NCI-H187 (cell line): ENCODE data around the gene CTXN2.

Experiments used
- DNase-seq, 2 experiments: peaks; one replicate each; lab custom pipeline; 2025; lab: John Stamatoyannopoulos, UW

The CTXN2 gene

DNA sequence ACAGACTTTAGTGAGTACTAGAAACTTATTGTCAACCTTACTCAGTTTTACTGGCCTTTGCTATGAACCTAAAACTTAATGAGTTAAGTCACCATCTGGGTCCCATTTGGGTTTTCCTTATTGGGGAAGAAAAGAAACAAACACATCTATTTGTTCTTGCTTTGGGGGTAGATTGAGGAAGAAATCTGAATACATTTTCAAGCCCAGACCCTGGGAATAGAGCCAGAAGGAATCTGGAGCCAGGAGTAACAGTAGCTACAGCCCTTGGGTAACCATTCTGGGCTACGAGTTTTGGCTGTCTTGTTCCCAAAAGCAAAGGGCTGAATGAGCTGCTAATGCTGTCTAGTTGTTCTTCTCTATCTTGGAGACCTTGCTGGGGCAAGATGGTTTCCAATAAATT is 31.2 kb downstream of the CTXN2 start:
- DNase-seq: no peak

DNA sequence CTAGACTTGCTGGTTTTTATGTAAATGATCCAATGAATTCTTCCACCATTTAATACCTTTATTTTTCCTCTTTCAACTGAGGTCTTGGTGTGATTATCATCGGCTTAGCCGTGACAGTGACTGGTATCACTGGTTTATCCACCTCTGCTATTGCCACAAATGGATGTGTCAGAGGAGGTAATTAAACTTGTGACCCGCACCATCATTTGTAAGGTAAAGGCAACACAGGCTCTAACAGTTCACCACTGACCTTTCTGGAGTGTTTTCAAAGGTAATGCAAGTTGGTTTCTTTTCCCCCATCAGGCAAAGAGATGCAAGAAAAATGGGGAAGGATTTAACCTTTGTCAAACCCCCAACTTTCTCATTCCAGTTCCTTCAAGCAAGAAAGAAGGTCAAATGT is 34.3 kb downstream of the CTXN2 start:
- DNase-seq: no peak

DNA sequence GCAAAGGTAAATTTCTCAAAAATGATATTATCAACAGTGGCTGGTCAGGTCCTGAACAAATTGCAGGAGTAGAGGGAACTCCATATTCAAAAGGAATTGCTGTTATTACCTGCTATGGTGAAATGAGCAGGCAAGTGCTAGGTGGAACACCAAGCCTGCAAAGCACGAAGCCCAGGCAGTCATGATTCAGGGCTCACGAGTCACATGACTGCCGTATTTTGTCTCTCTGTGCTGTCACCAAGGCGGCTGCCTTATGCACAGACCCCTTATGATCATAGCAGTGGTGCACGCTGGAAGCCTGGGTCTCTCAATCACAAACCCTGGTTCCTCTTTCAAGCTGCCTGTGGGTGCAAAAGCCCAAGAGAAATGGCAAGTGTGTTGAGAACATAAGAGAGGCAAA is 39.0 kb downstream of the CTXN2 start:
- DNase-seq: no peak

DNA sequence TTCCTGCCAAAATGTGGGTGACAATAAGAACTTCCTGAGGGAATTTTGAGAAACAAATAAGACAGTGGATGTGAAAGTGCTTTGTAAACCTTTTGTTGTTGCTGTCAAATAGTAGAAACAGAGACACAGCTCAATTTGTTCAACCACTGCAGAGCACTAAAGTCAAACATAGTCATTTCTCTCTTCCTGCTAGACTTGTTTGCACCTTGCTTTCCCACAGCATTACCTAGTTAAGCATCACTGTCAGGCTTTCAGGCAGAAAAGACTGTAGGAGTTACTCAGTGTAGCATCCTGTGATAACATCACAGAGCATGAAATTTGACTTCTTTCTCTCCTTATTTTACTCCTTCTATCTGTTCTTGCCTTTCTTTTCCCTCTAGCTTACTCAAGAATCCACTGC is 41.8 kb downstream of the CTXN2 start:
- DNase-seq: no peak

DNA sequence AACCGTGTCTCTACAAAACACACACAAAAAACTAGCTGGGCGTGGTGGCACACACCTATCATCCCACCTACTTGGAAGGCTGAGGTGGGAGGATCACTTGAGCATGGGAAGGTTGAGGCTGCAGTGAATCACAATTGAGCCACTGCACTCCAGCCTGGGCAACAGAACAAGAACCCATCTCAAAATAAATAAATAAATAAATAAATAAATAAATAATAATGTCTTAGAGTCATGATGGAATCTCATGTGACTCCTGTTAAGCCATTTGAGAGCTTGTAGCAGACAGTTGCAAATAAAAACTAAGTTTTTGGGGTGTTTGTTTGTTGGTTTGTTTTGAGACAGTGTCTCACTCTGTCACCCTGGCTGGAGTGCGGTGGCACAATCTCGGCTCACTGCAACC is 47.9 kb downstream of the CTXN2 start:
- no peak for DNase-seq

DNA sequence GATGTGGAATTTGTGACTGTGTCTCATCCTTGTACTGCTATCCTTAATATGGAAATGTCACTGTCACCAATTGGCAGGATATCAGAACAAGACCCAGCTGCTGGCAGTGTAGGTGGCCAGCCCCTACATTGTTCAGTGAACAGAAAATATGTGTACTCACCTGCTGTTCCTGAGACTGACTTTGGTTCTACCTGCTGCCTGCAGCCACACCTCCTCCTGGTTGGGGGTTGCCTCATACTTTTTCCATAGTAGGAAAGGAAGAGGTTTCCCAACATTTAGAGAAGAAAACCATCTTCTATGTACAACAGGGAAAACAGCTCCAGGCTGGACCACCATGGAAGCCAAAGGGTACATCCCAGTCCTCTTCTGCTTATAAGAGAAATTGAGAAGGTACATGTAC is 50.5 kb downstream of the CTXN2 start:
- no peak for DNase-seq

DNA sequence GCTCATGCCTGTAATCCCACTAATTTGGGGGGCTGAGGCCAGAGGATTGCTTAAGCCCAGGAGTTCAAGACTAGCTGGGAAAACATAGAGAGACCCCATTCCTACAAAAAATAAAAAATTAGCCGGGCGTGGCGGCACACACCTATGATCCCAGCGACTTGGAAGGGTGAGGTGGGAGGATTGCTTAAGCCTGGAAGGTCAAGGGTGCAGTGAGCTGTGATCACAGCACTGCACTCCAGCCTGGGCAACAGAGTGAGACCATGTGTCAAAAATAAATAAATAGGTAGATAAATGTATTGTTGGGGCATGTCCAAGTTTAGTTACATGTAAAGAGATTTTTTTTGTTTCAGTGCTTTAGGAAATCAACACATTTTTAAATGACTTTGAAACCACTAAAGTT is 51.1 kb downstream of the CTXN2 start:
- DNase-seq: no peak

DNA sequence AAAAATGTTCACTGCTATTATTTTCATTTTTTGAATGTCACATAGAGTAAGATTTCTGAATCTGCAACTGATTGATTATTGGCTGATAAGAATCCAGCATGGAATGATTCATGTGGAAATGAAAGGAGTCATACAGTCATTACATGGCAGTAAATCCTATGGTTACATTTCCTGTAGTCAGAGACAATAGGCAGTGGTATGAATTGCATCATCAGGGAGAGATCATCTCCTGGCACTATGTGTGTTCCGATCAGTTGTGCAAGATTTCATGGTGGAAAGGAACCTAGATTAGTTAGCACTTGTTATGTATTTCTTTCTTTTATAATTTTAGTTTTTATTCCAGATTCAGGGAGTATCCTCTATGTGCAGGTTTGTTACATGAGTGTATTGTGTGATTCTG is 53.5 kb downstream of the CTXN2 start:
- DNase-seq: no peak

DNA sequence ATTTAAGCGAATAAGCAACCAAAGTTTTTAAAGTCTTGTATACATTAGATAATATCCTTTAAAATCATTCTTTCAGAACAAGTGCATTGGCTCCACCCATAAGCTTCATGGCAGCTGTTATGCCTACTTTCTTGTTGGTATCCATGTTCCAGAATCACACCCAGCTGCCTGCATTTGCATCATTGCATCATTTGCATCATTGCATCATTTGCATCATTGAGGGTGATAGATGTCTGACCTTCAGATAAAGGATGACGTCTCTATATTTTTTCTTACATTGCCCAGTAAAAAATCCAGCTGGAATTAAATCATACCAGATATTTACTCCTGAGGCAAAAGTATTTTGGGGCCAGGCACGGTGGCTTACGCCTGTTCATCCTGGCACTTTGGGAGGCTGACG is 56.9 kb downstream of the CTXN2 start:
- DNase-seq: no peak

DNA sequence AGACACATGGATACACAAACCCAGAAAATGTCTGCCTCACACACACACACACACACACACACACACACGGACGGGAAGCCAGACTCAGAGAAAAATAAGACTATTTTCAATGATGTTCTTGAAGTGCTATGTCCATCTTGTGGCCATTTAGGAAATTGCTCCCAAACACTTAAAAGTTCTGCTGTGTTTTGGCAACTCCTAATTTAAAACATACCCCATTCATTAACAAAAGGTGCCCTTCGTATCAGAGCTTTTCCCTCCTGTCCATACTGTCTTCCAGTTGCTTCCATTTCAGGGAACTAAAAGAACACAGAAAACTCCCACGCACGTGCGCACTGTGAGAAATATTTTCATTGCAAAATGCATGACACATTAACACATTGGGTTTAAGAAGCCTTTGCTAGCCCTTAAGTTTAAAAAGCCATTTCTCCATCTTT is 59.2 kb downstream of the CTXN2 start:
- DNase-seq: peak in 1 of 2 experiments; percentile 1

DNA sequence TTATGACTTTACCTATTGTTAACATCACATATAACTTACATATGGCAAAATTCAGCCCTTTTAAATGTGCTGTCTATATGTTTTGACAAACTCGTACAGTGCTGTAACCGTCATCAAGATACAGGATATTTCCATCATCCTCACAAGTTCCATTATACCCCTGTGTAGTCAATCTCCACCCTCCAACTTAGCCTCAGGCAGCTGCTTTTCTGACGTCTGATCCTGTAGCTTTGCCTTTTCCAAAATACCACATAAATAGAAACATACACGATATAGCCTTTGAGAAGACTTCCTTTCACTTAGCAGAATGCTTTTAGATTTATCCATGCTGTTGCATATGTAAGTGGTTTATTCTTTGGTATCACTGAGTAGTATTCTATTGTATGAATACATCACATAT is 61.7 kb downstream of the CTXN2 start:
- no peak for DNase-seq
